CD8-positive, alpha-beta memory T cell (primary cell): ENCODE results near the gene DHX32. TPM values are rescaled to one million over a fixed set of nuclear protein-coding genes. Genes with fewer than 3 reads are reported as not detected.
A peak's percentile ranks its signal among the peaks of the same experiment; 100 is the strongest.

ENCODE experiments used
- CTCF ChIA-PET: fragments of 350-600 bp; sonication (Branson Sonifier 250); formaldehyde crosslinking; loops from one replicate; lab custom pipeline; 2021; ENCODE audit warnings: antibody characterized with exemption; lab: Charles Lee
- POLR2A ChIA-PET: fragments of 350-600 bp; sonication (Branson Sonifier 250); formaldehyde crosslinking; loops from one replicate; lab custom pipeline; 2021; ENCODE audit warnings: antibody characterized with exemption; lab: Charles Lee
- DNase-seq, 5 donors: peaks; one replicate each; pipeline versions ENCODE4 v3.0.0 to v3.0.0-alpha.2; 2020 to 2022; ENCODE audit warnings: mixed read lengths in 1 of 5
- H3K27ac ChIP-seq: one replicate; pipeline ENCODE4 v1.7.0; 2013; ENCODE audit warnings: low read depth, mild to moderate bottlenecking, low read length, moderate library complexity
- H3K27me3 ChIP-seq: 2 replicates; pipeline ENCODE4 v1.7.0; 2013; ENCODE audit warnings: low read length, mild to moderate bottlenecking; ENCODE audit not compliant: insufficient read depth, poor library complexity, severe bottlenecking
- H3K36me3 ChIP-seq: 2 replicates; pipeline ENCODE4 v1.7.0; 2013; ENCODE audit warnings: mild to moderate bottlenecking, low read length, moderate library complexity; ENCODE audit not compliant: insufficient read depth
- H3K4me1 ChIP-seq: 2 replicates; pipeline ENCODE4 v1.7.0; 2013; ENCODE audit warnings: mild to moderate bottlenecking, low read length, moderate library complexity; ENCODE audit not compliant: insufficient read depth
- H3K4me3 ChIP-seq: 2 replicates; pipeline ENCODE4 v1.7.0; 2013; ENCODE audit warnings: mild to moderate bottlenecking, low read length
- H3K9me3 ChIP-seq: 2 replicates; pipeline ENCODE4 v1.7.0; 2013; ENCODE audit warnings: mild to moderate bottlenecking, low read length
- H3K27ac Mint-ChIP-seq, 8 donors: one replicate each; pipeline ENCODE4 v1.8.0; 2020 to 2021; ENCODE audit warnings: mixed read lengths in 8 of 8, mild to moderate bottlenecking in 6 of 8, inconsistent platforms in 3 of 8, moderate library complexity in 3 of 8
- H3K27me3 Mint-ChIP-seq, 2 donors: one replicate each; pipeline ENCODE4 v1.8.0; 2020 to 2021; ENCODE audit warnings: mixed read lengths in 2 of 2, mild to moderate bottlenecking in 1 of 2, moderate library complexity in 1 of 2
- H3K36me3 Mint-ChIP-seq, 3 donors: one replicate each; pipeline ENCODE4 v1.8.0; 2020 to 2021; ENCODE audit warnings: mixed read lengths in 3 of 3, inconsistent platforms in 1 of 3, mild to moderate bottlenecking in 1 of 3
- H3K4me1 Mint-ChIP-seq, 3 donors: one replicate each; pipeline ENCODE4 v1.8.0; 2020 to 2021; ENCODE audit warnings: mixed read lengths in 3 of 3, inconsistent platforms in 1 of 3, mild to moderate bottlenecking in 1 of 3
- H3K4me3 Mint-ChIP-seq, 7 donors: one replicate each; pipeline ENCODE4 v1.8.0; 2020 to 2021; ENCODE audit warnings: mixed read lengths in 7 of 7, mild to moderate bottlenecking in 6 of 7, moderate library complexity in 4 of 7, inconsistent platforms in 2 of 7
- H3K9me3 Mint-ChIP-seq, 5 donors: one replicate each; pipeline ENCODE4 v1.8.0; 2020 to 2022; ENCODE audit warnings: mixed read lengths in 5 of 5, mild to moderate bottlenecking in 3 of 5, moderate library complexity in 2 of 5, inconsistent platforms in 1 of 5
- polyA plus RNA-seq: library from polyadenylated mRNA; unstranded; fragments of 300-500 nt; fragmentation: Illumina TruSeq; gene quantifications from one replicate; pipeline ENCODE4 v1.2.3, GENCODE V29; 2021
- total RNA-seq, 2 experiments: library from RNA; stranded (reverse); gene quantifications; one replicate each; pipeline ENCODE4 v1.2.3, GENCODE V29; 2021

DHX32 gene
- total and polyA plus RNA-seq, 3 experiments from 2014 or later = 8.4 to 11.0 (median 10.7) TPM

GRCh38 chr10:125848857-125849256 lies 32.2 kb downstream of the DHX32 start:
- ChIA-PET CTCF (no interaction called here), POLR2A (no interaction called here)
- Mint-ChIP-seq H3K4me3 (no peak overlapping the region), H3K27ac (peak overlapping the region in 1 of 8 donors; percentile 78), H3K36me3 (peaks cover 3 to 58% (median 8%) of the 10 kb centered on the region in 3 donors), H3K4me1 (peaks cover 0 to 4% (median 0%) of the 10 kb centered on the region in 3 donors), H3K27me3 (no peaks in the 10 kb centered on the region), H3K9me3 (no peaks in the 10 kb centered on the region)
- Histone ChIP-seq H3K27me3 (no peaks in the 10 kb centered on the region), H3K9me3 (no peaks in the 10 kb centered on the region), H3K4me3 (no peak overlapping the region), H3K4me1 (no peaks in the 10 kb centered on the region), H3K36me3 (no peaks in the 10 kb centered on the region), H3K27ac (no peak overlapping the region)
- no peak for DNase-seq

- Histone ChIP-seq H3K9me3 (no peaks in the 10 kb centered on the region), H3K27me3 (no peaks in the 10 kb centered on the region), H3K36me3 (no peaks in the 10 kb centered on the region), H3K27ac (no peak overlapping the region), H3K4me1 (no peaks in the 10 kb centered on the region), H3K4me3 (no peak overlapping the region)
- no peak for DNase-seq
- Mint-ChIP-seq H3K4me3 (no peak overlapping the region), H3K4me1 (peaks cover 0 to 4% (median 0%) of the 10 kb centered on the region in 3 donors), H3K27me3 (no peaks in the 10 kb centered on the region), H3K27ac (no peak overlapping the region), H3K36me3 (peaks cover 3 to 55% (median 8%) of the 10 kb centered on the region in 3 donors), H3K9me3 (no peaks in the 10 kb centered on the region)
- CTCF ChIA-PET = no interaction called here
- POLR2A ChIA-PET = no interaction called here
These were observed 32.7 kb downstream of the DHX32 start for GRCh38 chr10:125848371-125848770.

- no peak overlapping the region for H3K4me3 Mint-ChIP-seq
- H3K4me3 ChIP-seq = no peak overlapping the region
- H3K27me3 ChIP-seq = no peaks in the 10 kb centered on the region
- no peak for DNase-seq
- H3K27ac ChIP-seq = no peak overlapping the region
- ChIA-PET POLR2A (no interaction called here), CTCF (no interaction called here)
- H3K4me1 Mint-ChIP-seq = peaks cover 0 to 4% (median 0%) of the 10 kb centered on the region in 3 donors
- no peaks in the 10 kb centered on the region for H3K27me3 Mint-ChIP-seq
- H3K36me3 ChIP-seq = no peaks in the 10 kb centered on the region
- no peaks in the 10 kb centered on the region for H3K4me1 ChIP-seq
- H3K36me3 Mint-ChIP-seq = peaks cover 3 to 52% (median 8%) of the 10 kb centered on the region in 3 donors
- H3K9me3 ChIP-seq = no peaks in the 10 kb centered on the region
- H3K9me3 Mint-ChIP-seq = no peaks in the 10 kb centered on the region
- H3K27ac Mint-ChIP-seq = peak overlapping the region in 1 of 8 donors; percentile 82
These were observed 34.2 kb downstream of the DHX32 start for GRCh38 chr10:125846894-125847293.

- H3K4me3 ChIP-seq = no peak overlapping the region
- CTCF ChIA-PET = no interaction called here
- no peaks in the 10 kb centered on the region for H3K4me1 ChIP-seq
- Mint-ChIP-seq H3K4me1 (peaks cover 0 to 3% (median 0%) of the 10 kb centered on the region in 3 donors), H3K27me3 (no peaks in the 10 kb centered on the region), H3K9me3 (no peaks in the 10 kb centered on the region), H3K4me3 (no peak overlapping the region), H3K27ac (no peak overlapping the region), H3K36me3 (peaks cover 2 to 54% (median 6%) of the 10 kb centered on the region in 3 donors)
- POLR2A ChIA-PET = no interaction called here
- H3K27ac ChIP-seq = no peak overlapping the region
- no peaks in the 10 kb centered on the region for H3K9me3 ChIP-seq
- no peaks in the 10 kb centered on the region for H3K36me3 ChIP-seq
- no peak for DNase-seq
- no peaks in the 10 kb centered on the region for H3K27me3 ChIP-seq
These were observed 35.5 kb downstream of the DHX32 start for GRCh38 chr10:125845617-125846016.

GRCh38 chr10:125844751-125845221 lies 36.3 kb downstream of the DHX32 start:
- no peaks in the 10 kb centered on the region for H3K27me3 Mint-ChIP-seq
- no peaks in the 10 kb centered on the region for H3K27me3 ChIP-seq
- H3K4me3 ChIP-seq = no peak overlapping the region
- H3K27ac Mint-ChIP-seq = peak overlapping the region in 1 of 8 donors; percentile 36
- CTCF ChIA-PET = no interaction called here
- no peak for DNase-seq
- H3K4me1 ChIP-seq = no peaks in the 10 kb centered on the region
- H3K9me3 Mint-ChIP-seq = no peaks in the 10 kb centered on the region
- H3K36me3 Mint-ChIP-seq = peaks cover 0 to 61% (median 7%) of the 10 kb centered on the region in 3 donors
- no peak overlapping the region for H3K4me3 Mint-ChIP-seq
- POLR2A ChIA-PET = no interaction called here
- H3K27ac ChIP-seq = no peak overlapping the region
- no peaks in the 10 kb centered on the region for H3K9me3 ChIP-seq
- no peaks in the 10 kb centered on the region for H3K4me1 Mint-ChIP-seq
- no peaks in the 10 kb centered on the region for H3K36me3 ChIP-seq

GRCh38 chr10:125843603-125844329 lies 37.3 kb downstream of the DHX32 start:
- no peaks in the 10 kb centered on the region for H3K36me3 ChIP-seq
- no peaks in the 10 kb centered on the region for H3K4me1 Mint-ChIP-seq
- DNase-seq = no peak
- H3K27me3 ChIP-seq = no peaks in the 10 kb centered on the region
- no peaks in the 10 kb centered on the region for H3K27me3 Mint-ChIP-seq
- peak overlapping the region in 2 of 8 donors; percentile 36 to 75 for H3K27ac Mint-ChIP-seq
- H3K4me3 ChIP-seq = no peak overlapping the region
- no peaks in the 10 kb centered on the region for H3K4me1 ChIP-seq
- H3K36me3 Mint-ChIP-seq = peaks cover 0 to 61% (median 7%) of the 10 kb centered on the region in 3 donors
- no peaks in the 10 kb centered on the region for H3K9me3 Mint-ChIP-seq
- no peak overlapping the region for H3K4me3 Mint-ChIP-seq
- no peaks in the 10 kb centered on the region for H3K9me3 ChIP-seq
- H3K27ac ChIP-seq = no peak overlapping the region
- CTCF ChIA-PET = no interaction called here
- POLR2A ChIA-PET = interaction anchor here (0.7 kb wide), 1 partner anchor 1111 kb away, joined by 3 read pairs; no protein-coding TSS in a partner anchor

- peaks cover 13% of the 10 kb centered on the region for H3K36me3 ChIP-seq
- no peaks in the 10 kb centered on the region for H3K27me3 ChIP-seq
- H3K4me1 ChIP-seq = no peaks in the 10 kb centered on the region
- Mint-ChIP-seq H3K36me3 (peaks cover 0 to 70% (median 15%) of the 10 kb centered on the region in 3 donors), H3K4me3 (no peak overlapping the region), H3K27ac (no peak overlapping the region), H3K4me1 (no peaks in the 10 kb centered on the region), H3K27me3 (no peaks in the 10 kb centered on the region), H3K9me3 (no peaks in the 10 kb centered on the region)
- CTCF ChIA-PET = no interaction called here
- H3K9me3 ChIP-seq = no peaks in the 10 kb centered on the region
- no peak overlapping the region for H3K4me3 ChIP-seq
- POLR2A ChIA-PET = no interaction called here
- no peak for DNase-seq
- no peak overlapping the region for H3K27ac ChIP-seq
These were observed 40.1 kb downstream of the DHX32 start for GRCh38 chr10:125840955-125841354.

- no peaks in the 10 kb centered on the region for H3K9me3 Mint-ChIP-seq
- no peaks in the 10 kb centered on the region for H3K27me3 Mint-ChIP-seq
- peak overlapping the region in 1 of 7 donors; percentile 54 for H3K4me3 Mint-ChIP-seq
- Histone ChIP-seq H3K9me3 (no peaks in the 10 kb centered on the region), H3K4me3 (no peak overlapping the region), H3K27ac (no peak overlapping the region), H3K4me1 (no peaks in the 10 kb centered on the region), H3K36me3 (peaks cover 17% of the 10 kb centered on the region), H3K27me3 (no peaks in the 10 kb centered on the region)
- POLR2A ChIA-PET = no interaction called here
- H3K36me3 Mint-ChIP-seq = peaks cover 0 to 73% (median 20%) of the 10 kb centered on the region in 3 donors
- H3K27ac Mint-ChIP-seq = no peak overlapping the region
- H3K4me1 Mint-ChIP-seq = no peaks in the 10 kb centered on the region
- CTCF ChIA-PET = no interaction called here
- DNase-seq = no peak
These were observed 40.7 kb downstream of the DHX32 start for GRCh38 chr10:125840406-125840805.
